ENCODE results near the gene MRPL53. TPM values are rescaled to one million over a fixed set of nuclear protein-coding genes. Genes with fewer than 3 reads are reported as not detected.

The MRPL53 gene
- total RNA-seq, 1 donor from 2014 or later, result 14.3 TPM

DNA sequence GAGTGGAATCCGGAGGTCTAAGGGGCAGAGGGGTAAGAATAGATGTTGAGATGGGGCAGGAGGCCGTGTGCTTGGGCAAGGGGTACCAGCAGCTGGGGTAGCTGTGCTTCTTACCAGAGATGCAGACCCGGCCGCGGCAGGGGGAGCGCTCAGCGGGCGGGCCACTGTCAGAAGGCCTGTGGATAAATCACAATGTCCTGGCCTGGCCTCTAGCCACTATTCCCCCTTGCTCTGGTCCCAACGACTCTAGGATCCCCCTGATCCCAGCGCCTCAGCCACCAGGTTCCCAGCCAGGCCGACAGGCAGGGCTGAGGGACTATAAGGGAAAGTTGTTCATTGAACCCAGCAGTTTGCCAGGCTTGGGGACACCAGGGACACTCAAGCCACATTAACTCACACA, 42.0 kb downstream of the MRPL53 start:
- DNase-seq (ENCODE audit: low spot score in 2 of 2) (no peak), FAIRE-seq (no peak)

GRCh38 chr2:74429487-74430451, 42.7 kb downstream of the MRPL53 start:
- FAIRE-seq, result no peak
- DNase-seq (ENCODE audit: low spot score in 2 of 2), result no peak

GRCh38 chr2:74428675-74429074, 43.8 kb downstream of the MRPL53 start:
- FAIRE-seq, result no peak
- DNase-seq (ENCODE audit: low spot score in 2 of 2), result no peak

DNA sequence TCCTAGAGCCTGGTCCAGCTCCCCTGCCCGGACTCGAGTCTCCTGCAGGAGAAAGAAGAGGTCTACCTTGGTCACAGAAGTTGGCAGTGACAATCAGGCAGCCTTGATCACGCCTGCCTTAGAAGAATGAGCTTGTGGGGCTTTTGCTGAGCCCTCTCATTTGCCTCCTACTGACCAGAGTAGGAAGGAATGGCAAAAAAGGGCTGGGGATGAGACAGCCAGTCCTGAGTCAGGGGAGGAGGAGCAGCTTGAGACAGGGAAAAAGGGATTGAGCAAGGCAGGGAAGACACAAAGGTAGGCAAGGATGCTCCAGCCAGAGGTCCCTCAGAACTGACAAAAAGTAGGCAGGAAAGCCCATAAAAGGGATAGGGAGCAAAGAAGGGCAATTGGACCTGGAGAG, 44.9 kb downstream of the MRPL53 start:
- peak in 1 of 2 donors; percentile 9 for DNase-seq (ENCODE audit: low spot score in 2 of 2)
- no peak for FAIRE-seq

GRCh38 chr2:74426181-74426758, 46.2 kb downstream of the MRPL53 start:
- DNase-seq (ENCODE audit: low spot score in 2 of 2), result peak in 1 of 2 donors; percentile 9
- FAIRE-seq, result no peak

DNA sequence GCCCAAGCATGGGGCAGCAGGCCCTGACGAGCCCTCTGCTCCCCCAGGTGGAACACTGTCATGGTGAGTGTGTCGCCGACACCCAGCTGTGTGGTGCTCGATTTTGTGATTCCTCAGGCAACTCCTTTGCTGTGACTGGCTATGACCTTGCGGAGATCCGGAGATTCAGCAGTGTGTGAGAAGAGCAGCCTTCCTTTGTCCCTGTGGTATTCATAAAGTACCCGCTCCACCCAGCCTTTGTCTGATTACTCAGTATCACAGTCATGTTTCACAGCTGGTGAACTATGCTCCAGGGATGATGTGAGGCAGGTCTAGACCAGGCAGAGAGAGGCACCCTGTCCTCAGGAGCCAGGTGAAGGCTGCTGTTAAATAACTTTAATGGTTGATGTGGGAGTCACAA, 47.0 kb downstream of the MRPL53 start:
- DNase-seq (ENCODE audit: low spot score in 2 of 2) (peak in 1 of 2 donors; percentile 31), FAIRE-seq (no peak)

DNA sequence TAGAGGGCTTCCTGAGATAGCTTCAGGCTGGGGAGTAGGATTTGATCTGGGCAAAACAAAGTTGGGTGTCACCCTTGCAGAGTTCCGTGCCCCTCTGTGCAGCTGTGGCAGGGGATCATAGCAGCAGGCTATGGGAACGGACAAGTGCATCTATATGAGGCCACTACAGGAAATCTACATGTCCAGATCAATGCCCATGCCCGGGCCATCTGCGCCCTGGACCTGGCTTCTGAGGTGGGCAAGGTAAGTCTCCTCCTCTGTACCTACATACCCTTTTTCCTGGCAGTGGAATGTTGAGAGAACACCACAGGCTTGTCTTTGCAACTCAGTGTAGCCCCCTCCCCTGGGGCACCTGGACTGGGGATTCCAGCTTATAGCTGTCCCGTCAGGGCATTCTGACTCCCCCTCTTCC, 47.5 kb downstream of the MRPL53 start:
- peak in 1 of 2 donors; percentile 30 for DNase-seq (ENCODE audit: low spot score in 2 of 2)
- no peak for FAIRE-seq

DNA sequence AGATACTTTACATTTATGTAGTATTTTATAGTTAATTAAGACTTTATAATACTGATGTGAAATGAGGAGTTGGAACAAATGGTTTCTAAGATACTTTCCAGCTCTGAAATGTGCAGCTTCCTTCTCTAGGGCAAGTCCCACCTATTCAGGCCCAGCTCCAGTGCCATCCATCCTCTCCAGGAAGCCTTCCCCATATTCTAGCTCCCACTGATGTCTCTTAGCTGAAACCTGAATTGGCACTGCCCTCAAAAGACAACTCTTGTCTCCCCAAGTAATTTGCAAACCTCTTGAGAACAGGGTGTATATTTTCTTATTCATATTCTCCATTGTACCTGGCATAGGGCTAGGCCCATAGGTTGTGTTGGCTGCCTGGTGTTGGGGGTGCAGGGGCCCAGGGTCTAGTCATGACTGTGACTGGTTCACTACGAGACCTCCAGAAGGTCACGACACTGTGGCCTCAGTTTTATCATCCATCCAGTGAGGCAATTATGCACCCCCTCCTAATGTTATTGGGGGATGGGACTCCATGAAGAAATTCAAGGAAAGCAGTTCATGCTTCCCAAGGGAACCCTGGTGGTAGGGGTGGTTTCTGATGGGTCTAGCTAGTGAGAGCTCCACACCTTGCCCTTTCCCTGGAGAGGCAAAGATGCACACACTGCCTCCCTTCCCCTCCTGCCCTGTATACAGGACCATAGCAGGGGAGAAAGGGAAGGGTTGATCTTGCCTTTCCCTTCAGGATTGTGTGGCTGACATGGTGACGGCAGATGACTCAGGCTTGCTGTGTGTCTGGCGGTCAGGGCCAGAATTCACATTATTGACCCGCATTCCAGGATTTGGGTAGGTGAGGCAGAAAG, 48.1 kb downstream of the MRPL53 start:
- DNase-seq (ENCODE audit: low spot score in 2 of 2) (peak in 1 of 2 donors; percentile 33), FAIRE-seq (no peak)

GRCh38 chr2:74423231-74424095, 49.0 kb downstream of the MRPL53 start:
- DNase-seq (ENCODE audit: low spot score in 2 of 2) (peak in 1 of 2 donors; percentile 17), FAIRE-seq (no peak)

Other genes with a start within 250 kb of the MRPL53 start
- 1.2 TPM for gene SLC4A5, start 129.3 kb downstream of the MRPL53 start, total RNA-seq
- gene DCTN1, start 92.4 kb downstream of the MRPL53 start, total RNA-seq, result 111 TPM
- 0.41 TPM for gene C2orf81, start 51.1 kb downstream of the MRPL53 start, total RNA-seq
- gene WDR54, start 51.0 kb downstream of the MRPL53 start, total RNA-seq, result 38.7 TPM
- gene RTKN, start 30.7 kb downstream of the MRPL53 start, total RNA-seq, result 2.9 TPM
- 9.8 TPM for gene INO80B, start 17.6 kb downstream of the MRPL53 start, total RNA-seq
- gene WBP1, start 14.2 kb downstream of the MRPL53 start, total RNA-seq, result 24.9 TPM
- gene MOGS, start 7.3 kb downstream of the MRPL53 start, total RNA-seq, result 26.9 TPM
- gene CCDC142, start 10.3 kb upstream of the MRPL53 start, total RNA-seq, result 33.0 TPM
- 7.7 TPM for gene TTC31, start 10.4 kb upstream of the MRPL53 start, total RNA-seq
- not detected for gene LBX2, start 26.9 kb upstream of the MRPL53 start, total RNA-seq
- 8.2 TPM for gene PCGF1, start 35.0 kb upstream of the MRPL53 start, total RNA-seq
- gene TLX2, start 41.8 kb upstream of the MRPL53 start, total RNA-seq, result not detected
- gene DQX1, start 53.6 kb upstream of the MRPL53 start, total RNA-seq, result not detected
- gene AUP1, start 57.0 kb upstream of the MRPL53 start, total RNA-seq, result 42.0 TPM
- 54.2 TPM for gene HTRA2, start 57.3 kb upstream of the MRPL53 start, total RNA-seq
- gene LOXL3, start 81.3 kb upstream of the MRPL53 start, total RNA-seq, result 14.3 TPM
- gene DOK1, start 82.0 kb upstream of the MRPL53 start, total RNA-seq, result 3.7 TPM
- 0.41 TPM for gene M1AP, start 175.7 kb upstream of the MRPL53 start, total RNA-seq
- gene SEMA4F, start 181.6 kb upstream of the MRPL53 start, total RNA-seq, result 14.7 TPM

Measured in frontal cortex (tissue), 4 donors.